Eye (tissue), 1 donor: Measurements from ENCODE around the gene NUCB2.
A peak's percentile ranks its signal among the peaks of the same experiment; 100 is the strongest.
"Not testable (repeated sequence)": the region's sequence is repeated elsewhere in the genome, so short reads cannot be mapped to it uniquely, and the experiment has no call there.

ENCODE experiments used
- DNase-seq: peaks from one replicate; pipeline ENCODE4 v3.0.0-alpha.2; 2015

The NUCB2 gene

GRCh38 chr11:17276236-17277023 lies at the start of gene NUCB2:
Gene NUCB2 (plus strand): TSS chr11:17276739. CDS start chr11:17295324, 18,585 bp downstream.
- peak; percentile 99 for DNase-seq

- not testable (repeated sequence) for DNase-seq
These were observed 48.2 kb upstream of the NUCB2 start for GRCh38 chr11:17228186-17228925.

GRCh38 chr11:17229481-17230152 lies 46.9 kb upstream of the NUCB2 start:
- DNase-seq, result no peak

GRCh38 chr11:17230867-17231851 lies 45.4 kb upstream of the NUCB2 start:
- DNase-seq, result no peak

- no peak for DNase-seq
These were observed 43.4 kb upstream of the NUCB2 start for GRCh38 chr11:17233101-17233500.

GRCh38 chr11:17238377-17238776 lies 38.2 kb upstream of the NUCB2 start:
- DNase-seq, result peak; percentile 16

- DNase-seq, result not testable (repeated sequence)
These were observed 36.6 kb upstream of the NUCB2 start for GRCh38 chr11:17239927-17240326.

- no peak for DNase-seq
These were observed 35.8 kb upstream of the NUCB2 start for GRCh38 chr11:17240780-17241179.

GRCh38 chr11:17242954-17243353 lies 33.6 kb upstream of the NUCB2 start:
- DNase-seq, result not testable (repeated sequence)

GRCh38 chr11:17244046-17244445 lies 32.5 kb upstream of the NUCB2 start:
- DNase-seq, result no peak

GRCh38 chr11:17250561-17251350 lies 25.8 kb upstream of the NUCB2 start:
- DNase-seq, result no peak

- no peak for DNase-seq
These were observed 23.8 kb upstream of the NUCB2 start for GRCh38 chr11:17252704-17253103.

- DNase-seq, result peak; percentile 8
These were observed 20.0 kb upstream of the NUCB2 start for GRCh38 chr11:17256512-17256911.

- no peak for DNase-seq
These were observed 19.3 kb upstream of the NUCB2 start for GRCh38 chr11:17257196-17257595.

GRCh38 chr11:17258670-17259069 lies 17.9 kb upstream of the NUCB2 start:
- DNase-seq, result no peak

- no peak for DNase-seq
These were observed 17.0 kb upstream of the NUCB2 start for GRCh38 chr11:17259519-17259918.

GRCh38 chr11:17260020-17260419 lies 16.5 kb upstream of the NUCB2 start:
- DNase-seq, result no peak

- DNase-seq, result no peak
These were observed 12.8 kb upstream of the NUCB2 start for GRCh38 chr11:17263769-17264168.

GRCh38 chr11:17266781-17267180 lies 9.8 kb upstream of the NUCB2 start:
- DNase-seq, result no peak

- DNase-seq, result no peak
These were observed 9.0 kb upstream of the NUCB2 start for GRCh38 chr11:17267576-17267975.

GRCh38 chr11:17268500-17268899 lies 8.0 kb upstream of the NUCB2 start:
- DNase-seq, result not testable (repeated sequence)
